Activated gamma-delta T cell treated with anti-CD3 and anti-CD28 coated beads, Interleukin-2, amount 50 U/mL, for 16 hours (primary cell): Measurements from ENCODE around the gene ZNF48.

Experiments
- DNase-seq: peaks from one replicate; pipeline ENCODE4 v3.0.0-alpha.2; 2020; ENCODE audit warnings: low read depth

The ZNF48 gene

GRCh38 chr16:30444231-30445148 is 49.3 kb downstream of the ZNF48 start:
- no peak for DNase-seq

GRCh38 chr16:30445149-30445407 is 49.9 kb downstream of the ZNF48 start:
- DNase-seq: no peak

- peak; percentile 95 for DNase-seq
Observed at GRCh38 chr16:30445408-30446202, 50.4 kb downstream of the ZNF48 start, which contains the start of gene SEPHS2. Gene SEPHS2 (minus strand): TSS chr16:30445874. CDS start chr16:30445727, 147 bp downstream.

GRCh38 chr16:30446203-30446595 is 51.0 kb downstream of the ZNF48 start:
- DNase-seq: no peak

GRCh38 chr16:30447512-30448226 is 52.4 kb downstream of the ZNF48 start:
- no peak for DNase-seq

GRCh38 chr16:30449116-30449435 is 53.9 kb downstream of the ZNF48 start:
- no peak for DNase-seq
